Measurements from ENCODE around the gene RPS21.

RPS21 gene

DNA sequence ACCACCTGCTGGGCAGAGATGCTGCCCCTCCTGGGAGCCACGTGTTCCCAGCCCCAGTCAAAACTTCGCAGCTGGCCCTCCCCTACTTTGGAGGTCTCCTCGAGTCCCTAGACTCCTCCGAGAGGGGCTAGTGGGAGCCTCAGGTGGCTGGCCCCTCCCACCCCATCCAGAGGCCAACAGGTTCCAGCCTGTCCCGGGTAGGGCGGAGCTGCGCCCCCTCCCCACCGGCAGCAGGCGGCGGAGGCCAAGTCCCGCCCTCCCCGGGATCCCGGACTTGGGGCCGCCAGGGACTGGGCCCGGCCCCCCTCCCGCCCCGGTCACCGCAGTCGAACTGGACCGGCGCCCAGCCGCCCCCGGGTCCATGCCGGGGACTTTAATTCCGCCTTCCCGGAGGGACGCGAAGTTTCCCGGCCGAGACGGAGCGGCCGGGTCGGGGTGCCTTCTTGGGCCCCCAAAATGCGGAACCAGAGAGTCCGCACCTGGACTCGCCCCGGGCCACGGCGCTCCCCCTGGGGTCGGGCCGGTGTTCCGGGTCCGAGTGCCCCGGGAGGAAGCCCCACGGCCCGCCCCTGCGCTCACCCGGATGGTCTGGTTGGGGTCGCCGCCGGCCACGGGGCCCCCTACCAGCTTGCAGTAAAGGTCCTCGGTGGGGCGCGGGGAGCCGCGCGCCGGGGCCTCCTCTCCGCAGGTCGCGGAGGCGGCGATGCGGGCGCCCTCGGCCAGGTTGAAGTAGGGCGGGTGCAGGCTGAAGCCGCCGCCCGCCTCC is 20.4 kb upstream of the RPS21 start:
- peak overlapping the region; percentile 93 for H3K27ac ChIP-seq
- peak; percentile 81 for DNase-seq

DNA sequence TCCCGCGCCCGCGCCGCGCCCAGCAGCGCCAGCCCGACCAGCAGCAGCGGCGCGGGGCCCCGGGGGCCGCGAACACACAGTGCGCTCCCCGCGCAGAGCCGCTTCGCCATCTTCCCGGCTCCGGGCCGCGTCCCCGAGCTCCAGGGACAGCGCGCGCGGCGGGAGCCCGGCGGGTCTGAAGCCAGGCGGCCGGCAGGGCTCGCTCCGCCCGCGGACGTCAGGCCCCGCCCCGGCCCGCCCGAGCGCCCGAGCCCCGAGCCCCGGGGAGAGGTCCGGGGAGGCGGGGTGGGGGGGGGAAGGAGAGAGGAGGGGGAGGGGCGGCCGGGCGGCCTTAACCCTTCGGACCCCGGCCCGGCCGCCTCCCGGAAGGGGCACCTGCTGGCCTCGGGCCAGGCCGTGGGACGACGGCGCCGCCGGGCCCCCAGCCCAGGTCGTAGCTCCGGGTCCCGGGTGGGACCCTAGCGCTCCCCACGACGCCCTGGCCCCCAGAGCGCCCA is 19.7 kb upstream of the RPS21 start, which contains the start of gene LAMA5:
Gene LAMA5, minus strand, starts transcription at position 177 of the 497 bp plus-strand sequence. Its CDS starts 67 bp downstream, at position 110.
- H3K27ac ChIP-seq, result peak within 1 kb of the TSS; percentile 93
- H3K27me3 ChIP-seq (ENCODE audit: insufficient read depth, low read depth, severe bottlenecking), result no peaks in the 10 kb centered on the region
- H3K4me3 ChIP-seq (ENCODE audit: low read depth, low read length), result peak within 1 kb of the TSS; percentile 83
- H3K9me3 ChIP-seq (ENCODE audit: severe bottlenecking), result no peaks in the 10 kb centered on the region
- DNase-seq, result peak; percentile 62
- H3K36me3 ChIP-seq, result peaks cover 11% of the 10 kb centered on the region
- TF ChIP-seq, protein P1, sequence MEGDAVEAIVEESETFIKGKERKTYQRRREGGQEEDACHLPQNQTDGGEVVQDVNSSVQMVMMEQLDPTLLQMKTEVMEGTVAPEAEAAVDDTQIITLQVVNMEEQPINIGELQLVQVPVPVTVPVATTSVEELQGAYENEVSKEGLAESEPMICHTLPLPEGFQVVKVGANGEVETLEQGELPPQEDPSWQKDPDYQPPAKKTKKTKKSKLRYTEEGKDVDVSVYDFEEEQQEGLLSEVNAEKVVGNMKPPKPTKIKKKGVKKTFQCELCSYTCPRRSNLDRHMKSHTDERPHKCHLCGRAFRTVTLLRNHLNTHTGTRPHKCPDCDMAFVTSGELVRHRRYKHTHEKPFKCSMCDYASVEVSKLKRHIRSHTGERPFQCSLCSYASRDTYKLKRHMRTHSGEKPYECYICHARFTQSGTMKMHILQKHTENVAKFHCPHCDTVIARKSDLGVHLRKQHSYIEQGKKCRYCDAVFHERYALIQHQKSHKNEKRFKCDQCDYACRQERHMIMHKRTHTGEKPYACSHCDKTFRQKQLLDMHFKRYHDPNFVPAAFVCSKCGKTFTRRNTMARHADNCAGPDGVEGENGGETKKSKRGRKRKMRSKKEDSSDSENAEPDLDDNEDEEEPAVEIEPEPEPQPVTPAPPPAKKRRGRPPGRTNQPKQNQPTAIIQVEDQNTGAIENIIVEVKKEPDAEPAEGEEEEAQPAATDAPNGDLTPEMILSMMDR (IDR thresholded peaks at IDR 0.05; ENCODE audit: low read depth, low read length), result no peak

More for the DNA sequence above, 20.4 kb upstream of the RPS21 start:
- Histone ChIP-seq H3K36me3 (peaks cover 17% of the 10 kb centered on the region), H3K4me3 (ENCODE audit: low read depth, low read length) (peak overlapping the region; percentile 83), H3K9me3 (ENCODE audit: severe bottlenecking) (no peaks in the 10 kb centered on the region), H3K27me3 (ENCODE audit: insufficient read depth, low read depth, severe bottlenecking) (no peaks in the 10 kb centered on the region)
- TF ChIP-seq, protein P1 (IDR thresholded peaks at IDR 0.05; ENCODE audit: low read depth, low read length), result no peak

DNA sequence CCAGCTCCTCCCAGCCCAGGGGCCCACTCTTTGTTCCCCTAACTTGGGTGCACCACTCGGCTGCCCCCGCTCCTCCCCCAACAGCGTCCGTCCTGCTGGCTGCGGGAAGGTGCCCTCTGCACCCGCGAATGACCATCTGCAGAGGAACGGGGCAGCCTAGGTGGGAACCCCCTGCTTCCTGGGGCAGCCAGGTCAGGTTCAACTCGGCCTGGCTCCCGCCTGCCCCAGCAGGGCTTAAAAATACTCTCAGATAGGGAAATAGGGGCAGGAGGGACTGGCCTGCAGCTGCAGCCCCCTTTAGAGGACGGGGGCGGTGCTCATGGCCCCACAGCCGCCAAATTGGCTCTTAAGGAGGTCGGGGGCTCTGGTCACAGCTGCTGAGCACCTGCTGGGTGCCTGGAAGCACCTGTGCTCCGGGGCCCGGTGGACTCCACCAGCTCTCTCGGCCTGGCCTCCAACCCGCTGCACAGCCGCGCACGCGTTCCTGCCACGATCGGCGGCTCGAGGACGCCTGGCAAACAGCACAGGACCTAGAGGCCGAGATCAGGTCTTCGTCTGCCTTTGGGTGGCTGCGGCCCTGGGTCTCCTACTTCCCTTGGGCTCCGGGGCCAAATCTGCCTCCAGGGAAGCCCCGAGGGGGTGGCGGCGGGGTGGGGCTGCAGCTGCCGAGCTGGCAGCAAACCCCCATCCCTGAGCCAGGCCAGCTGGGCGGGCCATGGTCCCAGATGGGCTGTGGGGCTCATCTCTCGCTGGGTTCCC is 19.1 kb upstream of the RPS21 start:
- peaks cover 6% of the 10 kb centered on the region; the same call in 1 of the 2 replicates for H3K36me3 ChIP-seq
- DNase-seq, result peak; percentile 69
- peak overlapping the region; percentile 92 for H3K27ac ChIP-seq
- peak overlapping the region; percentile 67 for H3K4me3 ChIP-seq (ENCODE audit: low read depth, low read length)
- no peaks in the 10 kb centered on the region for H3K27me3 ChIP-seq (ENCODE audit: insufficient read depth, low read depth, severe bottlenecking)
- no peaks in the 10 kb centered on the region for H3K9me3 ChIP-seq (ENCODE audit: severe bottlenecking)
- TF ChIP-seq, protein P1 (IDR thresholded peaks at IDR 0.05; ENCODE audit: low read depth, low read length), result no peak

DNA sequence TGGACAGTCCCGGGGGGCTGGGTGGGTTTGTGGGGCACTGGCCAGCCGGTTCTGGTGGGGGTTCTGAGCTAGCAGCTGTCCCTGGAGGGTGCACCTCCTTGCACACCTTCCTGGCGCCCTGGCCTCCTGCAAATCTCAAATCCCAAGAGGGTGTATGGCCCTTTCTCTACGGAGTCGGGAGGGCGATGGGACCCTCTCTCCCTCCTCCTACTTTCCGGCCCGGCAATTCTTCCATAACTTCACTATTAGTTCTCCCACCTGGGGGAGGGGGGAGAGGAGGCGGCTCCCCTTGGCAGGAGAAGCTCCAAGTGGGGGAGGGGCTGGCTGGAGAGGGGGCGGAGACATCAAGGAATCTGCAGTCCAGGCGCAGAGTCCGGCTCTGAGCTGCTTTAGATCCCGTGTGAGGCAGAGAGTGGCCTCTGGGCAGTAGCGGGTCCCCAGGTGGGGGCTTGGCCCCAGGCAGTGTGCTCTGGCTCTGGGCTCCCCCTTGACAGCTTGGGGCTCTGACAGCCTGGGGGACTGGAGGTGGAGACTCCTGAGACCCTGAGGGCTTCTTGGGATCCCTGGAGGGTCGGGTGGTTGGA is 18.4 kb upstream of the RPS21 start:
- peak overlapping the region; percentile 67 for H3K4me3 ChIP-seq (ENCODE audit: low read depth, low read length)
- DNase-seq, result peak; percentile 96
- peaks cover 6% of the 10 kb centered on the region; the same call in 1 of the 2 replicates for H3K36me3 ChIP-seq
- H3K27me3 ChIP-seq (ENCODE audit: insufficient read depth, low read depth, severe bottlenecking), result no peaks in the 10 kb centered on the region
- H3K27ac ChIP-seq, result peak overlapping the region; percentile 92
- TF ChIP-seq, protein P1 (IDR thresholded peaks at IDR 0.05; ENCODE audit: low read depth, low read length), result no peak
- no peaks in the 10 kb centered on the region for H3K9me3 ChIP-seq (ENCODE audit: severe bottlenecking)

DNA sequence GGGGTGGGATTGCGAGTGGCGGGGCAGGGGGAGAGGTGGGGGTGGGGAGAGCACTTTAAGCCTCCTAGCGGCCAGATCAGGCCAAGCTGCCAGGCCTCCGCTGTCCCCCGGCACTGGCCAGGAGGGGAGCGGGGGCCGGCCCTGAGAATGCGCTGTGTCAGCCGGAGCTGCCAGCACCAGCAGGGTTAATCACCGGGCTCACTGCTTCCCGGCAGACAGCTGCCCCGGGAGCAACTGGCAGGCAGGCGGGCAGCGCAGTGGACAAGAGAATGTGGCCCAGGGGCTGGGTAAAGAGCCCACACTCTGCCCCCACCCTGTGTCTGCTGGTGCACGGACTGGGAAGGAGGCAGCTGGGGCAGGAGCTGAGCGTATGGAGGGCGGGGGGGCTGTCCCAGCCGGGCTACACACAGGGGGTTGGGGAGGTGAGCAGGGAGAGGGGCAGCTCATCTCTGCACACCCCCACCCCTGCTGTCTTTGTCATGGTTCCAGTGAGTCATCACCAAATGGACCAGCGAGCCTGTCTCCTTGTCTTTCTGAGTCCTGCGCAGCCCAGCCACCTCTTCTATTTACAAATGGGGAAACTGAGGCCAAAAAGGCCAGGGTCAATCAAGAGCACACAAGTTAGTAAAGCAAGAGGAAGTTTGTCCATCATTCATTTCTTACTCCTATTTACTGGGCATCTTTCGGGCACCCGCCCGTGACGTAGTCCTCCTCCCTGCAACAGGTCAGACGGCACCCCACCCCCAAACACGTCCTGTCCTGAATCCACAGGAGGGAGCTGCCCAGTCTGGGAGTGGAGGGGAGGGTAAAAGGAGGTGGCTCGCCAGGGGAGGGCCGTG is 17.7 kb upstream of the RPS21 start:
- peak overlapping the region; percentile 92 for H3K27ac ChIP-seq
- DNase-seq, result peak; percentile 85
- peaks cover 1% of the 10 kb centered on the region; the same call in 1 of the 2 replicates for H3K36me3 ChIP-seq
- H3K9me3 ChIP-seq (ENCODE audit: severe bottlenecking), result peaks cover 3% of the 10 kb centered on the region
- TF ChIP-seq, protein P1 (IDR thresholded peaks at IDR 0.05; ENCODE audit: low read depth, low read length), result peak; percentile 68
- no peaks in the 10 kb centered on the region for H3K27me3 ChIP-seq (ENCODE audit: insufficient read depth, low read depth, severe bottlenecking)
- H3K4me3 ChIP-seq (ENCODE audit: low read depth, low read length), result peak overlapping the region; percentile 67
